ENCODE data around the gene SVIL.
"Not testable (repeated sequence)": the region's sequence is repeated elsewhere in the genome, so short reads cannot be mapped to it uniquely, and the experiment has no call there.

The SVIL gene

DNA sequence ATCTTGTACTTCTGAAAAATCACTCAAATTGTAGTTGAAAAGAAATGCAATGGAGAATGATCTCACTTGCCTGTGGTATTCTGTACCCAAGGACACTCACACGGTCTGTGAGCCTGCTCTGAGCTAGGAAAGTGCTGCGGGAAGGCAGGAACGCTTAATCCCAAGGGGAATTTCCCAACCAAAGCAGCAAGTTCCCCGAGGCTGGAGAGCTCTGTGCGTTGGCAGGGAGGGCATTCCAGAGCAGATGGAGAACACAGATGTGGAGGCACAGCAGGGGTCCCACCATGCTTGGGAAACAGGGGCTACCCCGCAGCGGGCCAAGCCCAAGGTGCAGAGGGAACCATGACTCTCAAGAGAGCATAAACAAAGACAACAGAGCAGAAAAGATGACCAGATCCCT is 13.6 kb downstream of the SVIL start:
- no peak for DNase-seq

DNA sequence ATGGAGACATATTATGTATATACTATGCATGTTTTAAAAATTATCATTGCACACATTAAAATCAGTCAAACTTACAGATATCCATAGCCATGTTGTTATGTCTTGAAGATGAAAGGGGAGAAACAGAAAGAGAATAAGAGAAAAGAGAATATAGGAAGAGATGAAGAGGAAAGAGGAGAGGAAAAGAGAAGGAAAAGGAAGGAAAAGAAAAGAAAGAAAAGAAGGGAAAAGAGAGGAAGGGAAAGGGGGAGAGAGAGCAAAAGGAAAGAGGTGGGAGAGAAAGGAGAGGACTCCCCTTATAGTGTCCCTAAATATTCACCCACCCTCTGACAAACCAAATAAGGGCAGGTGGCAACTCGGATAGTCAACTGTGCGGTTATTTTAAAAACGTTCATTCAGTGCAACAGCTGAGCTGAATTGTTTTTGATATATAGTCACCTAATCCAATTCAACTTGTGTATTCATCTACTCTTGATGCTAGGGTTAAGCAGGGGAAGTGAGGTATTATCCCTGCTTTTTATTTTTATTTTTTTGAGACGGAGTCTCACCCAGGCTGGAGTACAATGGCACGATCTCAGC is 14.6 kb downstream of the SVIL start:
- DNase-seq: no peak

DNA sequence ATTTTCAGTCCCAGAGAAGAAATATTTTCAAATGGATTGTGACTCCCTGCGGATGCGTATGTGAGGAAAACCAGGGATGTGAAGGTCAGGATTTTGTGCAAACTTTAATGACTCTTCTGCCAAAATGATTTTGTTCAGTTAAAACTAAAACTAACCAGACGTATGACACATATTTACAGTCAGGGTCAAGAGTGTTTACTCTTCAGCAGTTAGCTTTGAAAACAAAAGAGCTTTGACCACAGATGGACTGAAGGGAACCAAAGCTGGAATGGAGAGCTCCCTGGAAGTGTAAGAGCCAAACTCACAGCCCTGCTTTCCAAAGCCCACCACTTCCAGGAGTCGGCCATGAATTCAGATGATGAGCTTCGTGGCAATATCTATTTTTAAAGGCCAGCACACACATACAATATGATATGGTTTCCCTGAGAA is 15.5 kb downstream of the SVIL start:
- no peak for DNase-seq

DNA sequence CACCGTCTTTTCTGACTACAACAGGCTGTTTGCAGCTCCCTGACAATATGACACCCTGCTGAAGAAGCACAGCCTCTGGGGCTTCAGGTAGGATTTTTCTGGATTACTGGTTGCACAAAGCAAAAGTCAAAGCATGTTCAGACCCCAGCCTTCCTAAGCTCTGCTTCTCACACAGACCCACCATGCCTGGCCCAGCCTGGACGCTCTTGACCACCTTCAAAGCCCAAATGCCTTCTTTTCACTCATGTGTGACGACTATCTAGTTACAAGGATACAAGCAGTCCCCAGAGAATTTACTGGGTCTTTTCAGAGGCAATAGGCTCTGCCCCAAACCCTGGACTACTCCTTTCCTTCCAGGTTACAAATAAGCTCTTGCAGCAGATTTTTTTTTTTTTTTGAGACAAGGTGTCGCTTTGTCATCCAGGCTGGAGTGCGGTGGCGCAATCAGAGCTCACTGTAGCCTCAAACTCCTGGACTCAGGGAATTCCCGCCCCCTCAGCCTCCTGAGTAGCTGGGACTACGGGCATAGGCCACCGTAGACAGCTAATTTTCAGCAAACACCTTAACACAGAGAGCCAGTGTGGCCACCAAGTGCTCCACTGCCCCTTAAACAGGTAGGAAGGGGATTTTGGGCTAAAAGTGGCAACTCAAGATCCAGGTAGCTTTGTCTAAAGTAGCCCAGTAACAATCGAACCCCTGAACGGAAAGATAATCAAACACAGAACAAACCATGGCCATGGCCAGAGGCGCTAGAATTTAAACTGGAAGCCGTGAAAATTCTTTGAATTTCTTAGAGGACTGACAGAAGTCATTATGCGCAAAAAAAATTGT is 16.2 kb downstream of the SVIL start:
- peak; percentile 4 for DNase-seq

- DNase-seq: no peak
Observed at GRCh38 chr10:29617880-29618340, 16.9 kb downstream of the SVIL start.

DNA sequence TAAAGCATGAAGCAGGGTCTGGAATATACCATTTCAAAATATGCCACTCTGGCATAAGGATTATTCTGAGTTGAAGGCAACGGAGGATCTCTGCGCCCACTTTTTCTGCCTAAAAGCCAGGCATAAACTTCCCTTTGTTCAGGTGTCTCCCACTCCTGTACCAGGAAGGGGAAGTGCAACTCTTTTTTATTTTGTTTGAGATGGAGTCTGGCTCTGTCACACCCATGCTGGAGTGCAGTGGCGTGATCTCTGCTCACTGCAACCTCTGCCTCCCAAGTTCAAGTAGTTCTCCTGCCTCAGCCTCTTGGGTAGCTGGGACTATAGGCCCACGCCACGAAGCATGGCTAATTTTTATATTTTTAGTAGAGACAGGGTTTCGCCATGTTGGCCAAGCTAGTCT is 18.2 kb downstream of the SVIL start:
- no peak for DNase-seq

- DNase-seq: no peak
Observed at GRCh38 chr10:29615195-29615594, 19.6 kb downstream of the SVIL start.

- DNase-seq: not testable (repeated sequence)
Observed at GRCh38 chr10:29614289-29614688, 20.5 kb downstream of the SVIL start.

- DNase-seq: no peak
Observed at GRCh38 chr10:29613791-29614190, 21.0 kb downstream of the SVIL start.

DNA sequence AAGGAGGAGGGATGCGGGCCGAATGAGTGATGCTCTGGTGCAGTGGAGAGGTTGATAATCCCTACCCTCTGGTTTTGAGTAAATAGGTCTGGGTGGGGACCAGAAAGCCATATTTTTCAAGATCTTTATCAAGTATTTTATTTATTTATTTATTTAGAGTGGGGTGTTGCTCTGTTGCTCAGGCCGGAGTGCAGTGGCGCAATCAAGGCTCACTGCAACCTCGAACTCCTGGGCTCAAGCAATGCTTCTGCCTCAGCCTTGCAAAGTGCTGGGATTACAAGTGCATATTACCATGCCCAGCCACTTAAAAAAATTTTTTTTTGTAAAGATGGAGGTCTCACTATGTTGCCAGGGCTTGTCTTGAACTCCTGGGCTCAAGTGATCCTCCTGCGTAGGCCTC is 21.6 kb downstream of the SVIL start:
- no peak for DNase-seq

- DNase-seq: no peak
Observed at GRCh38 chr10:29612657-29613056, 22.1 kb downstream of the SVIL start.

GRCh38 chr10:29611781-29612381 is 22.9 kb downstream of the SVIL start:
- DNase-seq: no peak

GRCh38 chr10:29610876-29611647 is 23.7 kb downstream of the SVIL start:
- no peak for DNase-seq

DNA sequence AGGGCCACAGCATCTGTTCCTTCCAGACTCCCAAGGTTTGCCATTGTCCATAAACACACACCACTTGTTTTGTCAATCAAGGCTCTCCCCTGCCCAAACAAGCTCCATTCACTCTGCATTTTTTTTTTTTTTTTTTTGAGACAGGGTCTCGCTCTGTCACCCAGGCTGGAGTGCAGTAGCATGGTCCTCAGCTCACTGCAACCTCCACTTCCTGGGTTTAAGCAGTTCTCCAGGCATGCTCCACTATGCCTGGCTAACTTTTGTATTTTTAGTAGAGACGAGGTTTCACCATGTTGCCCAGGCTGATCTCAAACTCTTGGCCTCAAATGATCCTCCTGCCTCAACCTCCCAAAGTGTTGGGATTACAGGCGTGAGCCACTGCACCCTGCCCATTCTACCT is 24.4 kb downstream of the SVIL start:
- DNase-seq: not testable (repeated sequence)

DNA sequence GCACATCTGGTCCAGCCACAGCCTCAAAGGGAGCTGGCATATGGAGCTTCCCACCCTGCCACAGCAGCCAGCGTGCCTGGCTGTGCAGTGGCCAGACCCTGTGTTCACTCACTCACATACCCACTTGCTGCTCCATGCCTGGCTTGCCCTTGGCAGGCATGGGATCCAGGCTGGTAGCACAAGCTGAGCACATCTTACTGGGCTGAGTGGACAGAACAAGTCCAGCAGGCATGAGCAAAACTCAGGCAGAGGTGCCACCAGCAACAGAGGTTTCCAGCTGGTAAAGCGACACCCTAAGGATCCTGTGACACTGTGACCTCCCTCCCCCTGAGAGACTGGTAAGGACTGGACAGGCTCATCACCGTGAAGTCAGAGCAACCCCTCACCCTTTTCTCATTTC is 25.1 kb downstream of the SVIL start:
- DNase-seq: no peak

- no peak for DNase-seq
Observed at GRCh38 chr10:29608476-29609301, 26.1 kb downstream of the SVIL start.

- no peak for DNase-seq
Observed at GRCh38 chr10:29608062-29608461, 26.7 kb downstream of the SVIL start.

GRCh38 chr10:29607576-29607975 is 27.2 kb downstream of the SVIL start:
- DNase-seq: no peak

DNA sequence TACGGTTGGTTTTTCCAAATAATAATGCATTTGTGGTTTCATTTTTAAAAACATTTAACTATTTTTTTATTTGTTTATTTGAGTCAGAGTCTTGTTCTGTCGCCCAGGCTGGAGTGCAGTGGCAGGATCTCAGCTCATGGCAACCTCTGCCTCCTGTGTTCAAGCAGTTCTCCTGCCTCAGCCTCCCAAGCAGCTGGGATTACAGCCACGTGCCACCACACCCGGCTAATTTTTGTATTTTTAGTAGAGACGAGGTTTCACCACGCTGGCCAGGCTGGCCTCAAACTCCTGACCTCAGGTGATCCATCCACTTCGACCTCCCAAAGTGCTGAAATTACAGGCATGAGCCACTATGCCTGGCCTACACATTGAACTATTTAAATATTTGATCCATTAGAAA is 28.1 kb downstream of the SVIL start:
- not testable (repeated sequence) for DNase-seq

DNA sequence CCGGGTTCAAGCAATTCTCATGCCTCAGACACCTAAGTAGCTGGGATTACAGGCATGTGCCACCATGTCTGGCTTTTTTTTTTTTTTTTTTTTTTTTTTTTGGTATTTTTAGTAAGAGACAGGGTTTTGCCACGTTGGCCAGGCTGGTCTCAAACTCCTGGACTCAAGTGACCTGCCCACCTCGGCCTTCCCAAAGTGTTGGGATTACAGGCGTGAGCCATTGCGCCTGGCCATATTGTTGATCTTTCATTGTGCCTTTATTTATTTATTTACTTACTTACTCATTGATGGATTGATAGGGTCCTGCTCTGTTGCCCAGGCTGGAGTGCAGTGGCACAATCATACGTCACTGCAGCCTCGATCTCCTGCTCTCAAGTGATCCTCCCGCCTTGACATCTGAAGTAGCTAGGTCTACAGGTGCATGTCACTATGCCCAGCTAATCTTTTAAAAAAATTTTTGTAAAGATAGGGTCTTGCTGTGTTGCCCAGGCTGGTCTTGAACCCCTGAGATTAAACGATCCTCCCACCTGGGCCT is 30.4 kb downstream of the SVIL start:
- no peak for DNase-seq

DNA sequence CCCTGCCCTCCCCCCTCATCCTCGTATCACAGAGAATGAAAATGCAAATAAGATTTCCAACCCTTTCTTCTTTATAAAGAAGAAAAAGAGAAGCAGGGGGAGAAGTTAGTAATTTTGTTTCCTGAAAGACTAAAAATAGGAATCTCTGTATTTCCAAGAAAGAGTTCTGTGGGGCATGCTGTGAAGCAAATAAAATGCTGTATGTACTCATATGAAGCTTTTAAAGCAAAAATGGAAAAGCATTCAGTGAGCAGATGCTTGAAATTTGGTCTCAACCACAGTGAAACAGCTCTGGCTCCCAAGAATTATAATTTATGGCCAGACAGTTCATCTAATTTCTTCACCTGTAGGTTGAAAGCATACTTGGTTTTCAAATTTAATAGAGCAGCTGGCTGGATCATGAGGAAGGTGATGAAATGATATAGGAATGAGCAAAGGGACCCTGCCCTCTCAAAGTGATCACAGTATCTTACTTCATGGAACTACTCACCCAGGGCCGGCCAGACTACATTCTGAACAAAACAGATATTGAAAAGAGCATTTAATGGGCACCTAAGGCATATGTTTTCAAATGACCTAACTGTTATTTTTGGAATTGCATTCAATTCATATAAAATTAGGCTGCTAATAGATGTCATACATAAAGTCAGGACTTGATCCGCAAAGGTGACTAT is 31.4 kb downstream of the SVIL start:
- DNase-seq: no peak

DNA sequence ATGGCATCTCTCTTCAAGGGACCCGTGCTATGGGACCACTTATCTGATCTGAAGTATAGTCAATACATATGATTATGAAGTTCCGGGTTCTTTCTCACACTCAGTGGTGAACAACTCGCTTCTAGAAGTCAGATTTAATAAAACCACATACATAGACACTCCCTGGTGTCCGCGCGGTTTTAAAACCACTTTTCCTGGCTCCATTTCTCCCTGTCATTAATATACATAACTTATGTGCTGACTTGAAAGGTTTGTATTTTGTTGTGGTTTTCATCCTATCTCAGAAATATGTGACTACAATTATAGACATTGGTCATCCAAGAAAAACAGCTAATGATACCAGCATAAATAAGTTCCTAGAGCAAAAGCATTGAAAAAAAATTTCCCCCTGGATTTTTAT is 34.0 kb downstream of the SVIL start:
- DNase-seq: no peak

Measured in NK-92 treated with Interleukin-12 subunit alpha and Interleukin-12 subunit beta, amount 100 ng/mL, for 24 hours (cell line).